CD1c-positive myeloid dendritic cell (primary cell): ENCODE measurements around the gene CA4.
"Not testable (repeated sequence)": the region's sequence is repeated elsewhere in the genome, so short reads cannot be mapped to it uniquely, and the experiment has no call there.

Source experiments
- DNase-seq: peaks from one replicate; pipeline ENCODE4 v3.0.0-alpha.2; 2016; ENCODE audit errors: extremely low spot score

CA4 gene

GRCh38 chr17:60174035-60174434 is 24.3 kb downstream of the CA4 start:
- DNase-seq, result no peak

GRCh38 chr17:60174767-60175166 is 25.0 kb downstream of the CA4 start:
- DNase-seq, result not testable (repeated sequence)

GRCh38 chr17:60176763-60177162 is 27.0 kb downstream of the CA4 start:
- DNase-seq, result not testable (repeated sequence)

GRCh38 chr17:60178180-60178579 is 28.4 kb downstream of the CA4 start:
- DNase-seq, result not testable (repeated sequence)

- DNase-seq, result not testable (repeated sequence)
Measured at GRCh38 chr17:60180380-60180779, 30.6 kb downstream of the CA4 start.

GRCh38 chr17:60186372-60186771 is 36.6 kb downstream of the CA4 start:
- not testable (repeated sequence) for DNase-seq

GRCh38 chr17:60186846-60187745 is 37.3 kb downstream of the CA4 start:
- peak; percentile 56 for DNase-seq

- peak; percentile 45 for DNase-seq
Measured at GRCh38 chr17:60188759-60189158, 39.0 kb downstream of the CA4 start.

- DNase-seq, result not testable (repeated sequence)
Measured at GRCh38 chr17:60190032-60190431, 40.3 kb downstream of the CA4 start.

- DNase-seq, result not testable (repeated sequence)
Measured at GRCh38 chr17:60193032-60193431, 43.3 kb downstream of the CA4 start.

- DNase-seq, result no peak
Measured at GRCh38 chr17:60193482-60193881, 43.7 kb downstream of the CA4 start.

GRCh38 chr17:60194141-60194540 is 44.4 kb downstream of the CA4 start:
- not testable (repeated sequence) for DNase-seq

GRCh38 chr17:60198630-60199029 is 48.9 kb downstream of the CA4 start:
- DNase-seq, result not testable (repeated sequence)

- DNase-seq, result not testable (repeated sequence)
Measured at GRCh38 chr17:60205782-60206181, 56.0 kb downstream of the CA4 start.

- not testable (repeated sequence) for DNase-seq
Measured at GRCh38 chr17:60208302-60208701, 58.5 kb downstream of the CA4 start.
